ENCODE results near the gene ADAMTS15. TPM values are rescaled to one million over a fixed set of nuclear protein-coding genes. Genes with fewer than 3 reads are reported as not detected.

The ADAMTS15 gene
- total RNA-seq, 1 donor, result 4.3 TPM

- Histone ChIP-seq H2AFZ (ENCODE audit: low read length) (no peak overlapping the region), H3K9me3 (ENCODE audit: low read depth, low read length) (no peaks in the 10 kb centered on the region), H3K4me2 (ENCODE audit: insufficient read depth, low read length) (no peak overlapping the region), H3K36me3 (ENCODE audit: insufficient read depth, low read length) (no peaks in the 10 kb centered on the region), H3K27me3 (ENCODE audit: insufficient read depth, low read length) (peaks cover 37% of the 10 kb centered on the region), H3K27ac (ENCODE audit: low read depth, low read length) (no peak overlapping the region), H4K20me1 (ENCODE audit: insufficient read depth, low read length) (no peaks in the 10 kb centered on the region), H3K4me1 (ENCODE audit: insufficient read depth, low read length) (peaks cover 7% of the 10 kb centered on the region), H3K79me2 (ENCODE audit: insufficient read depth, low read length) (no peaks in the 10 kb centered on the region), H3K4me3 (ENCODE audit: insufficient read depth, low read length) (no peak overlapping the region)
- no peak for TF ChIP-seq CTCF (IDR thresholded peaks at IDR 0.05; ENCODE audit: extremely low read depth, low read depth, low read length)
- no peak for DNase-seq (ENCODE audit: insufficient read length, low spot score, missing footprints)
Observed at GRCh38 chr11:130418210-130418609, 30.2 kb upstream of the ADAMTS15 start.

- H3K27me3 ChIP-seq (ENCODE audit: insufficient read depth, low read length), result peaks cover 43% of the 10 kb centered on the region
- no peak for TF ChIP-seq CTCF (IDR thresholded peaks at IDR 0.05; ENCODE audit: extremely low read depth, low read depth, low read length)
- H3K4me3 ChIP-seq (ENCODE audit: insufficient read depth, low read length), result no peak overlapping the region
- H2AFZ ChIP-seq (ENCODE audit: low read length), result no peak overlapping the region
- H4K20me1 ChIP-seq (ENCODE audit: insufficient read depth, low read length), result no peaks in the 10 kb centered on the region
- H3K79me2 ChIP-seq (ENCODE audit: insufficient read depth, low read length), result no peaks in the 10 kb centered on the region
- H3K4me1 ChIP-seq (ENCODE audit: insufficient read depth, low read length), result peaks cover 3% of the 10 kb centered on the region
- H3K9me3 ChIP-seq (ENCODE audit: low read depth, low read length), result no peaks in the 10 kb centered on the region
- no peak for DNase-seq (ENCODE audit: insufficient read length, low spot score, missing footprints)
- no peaks in the 10 kb centered on the region for H3K36me3 ChIP-seq (ENCODE audit: insufficient read depth, low read length)
- H3K27ac ChIP-seq (ENCODE audit: low read depth, low read length), result no peak overlapping the region
- no peak overlapping the region for H3K4me2 ChIP-seq (ENCODE audit: insufficient read depth, low read length)
Observed at GRCh38 chr11:130418756-130419155, 29.7 kb upstream of the ADAMTS15 start.

GRCh38 chr11:130420478-130421198 lies 27.8 kb upstream of the ADAMTS15 start:
- Histone ChIP-seq H3K36me3 (ENCODE audit: insufficient read depth, low read length) (no peaks in the 10 kb centered on the region), H3K27me3 (ENCODE audit: insufficient read depth, low read length) (peaks cover 60% of the 10 kb centered on the region), H3K9me3 (ENCODE audit: low read depth, low read length) (no peaks in the 10 kb centered on the region), H2AFZ (ENCODE audit: low read length) (no peak overlapping the region), H3K4me3 (ENCODE audit: insufficient read depth, low read length) (no peak overlapping the region), H3K4me2 (ENCODE audit: insufficient read depth, low read length) (no peak overlapping the region), H3K79me2 (ENCODE audit: insufficient read depth, low read length) (no peaks in the 10 kb centered on the region), H3K27ac (ENCODE audit: low read depth, low read length) (no peak overlapping the region), H3K4me1 (ENCODE audit: insufficient read depth, low read length) (no peaks in the 10 kb centered on the region), H4K20me1 (ENCODE audit: insufficient read depth, low read length) (no peaks in the 10 kb centered on the region)
- no peak for DNase-seq (ENCODE audit: insufficient read length, low spot score, missing footprints)
- TF ChIP-seq CTCF (IDR thresholded peaks at IDR 0.05; ENCODE audit: extremely low read depth, low read depth, low read length), result no peak

GRCh38 chr11:130421199-130421585 lies 27.3 kb upstream of the ADAMTS15 start:
- no peaks in the 10 kb centered on the region for H3K4me1 ChIP-seq (ENCODE audit: insufficient read depth, low read length)
- no peaks in the 10 kb centered on the region for H4K20me1 ChIP-seq (ENCODE audit: insufficient read depth, low read length)
- TF ChIP-seq CTCF (IDR thresholded peaks at IDR 0.05; ENCODE audit: extremely low read depth, low read depth, low read length), result no peak
- H3K4me3 ChIP-seq (ENCODE audit: insufficient read depth, low read length), result no peak overlapping the region
- DNase-seq (ENCODE audit: insufficient read length, low spot score, missing footprints), result no peak
- no peaks in the 10 kb centered on the region for H3K79me2 ChIP-seq (ENCODE audit: insufficient read depth, low read length)
- no peaks in the 10 kb centered on the region for H3K36me3 ChIP-seq (ENCODE audit: insufficient read depth, low read length)
- H3K27ac ChIP-seq (ENCODE audit: low read depth, low read length), result no peak overlapping the region
- peaks cover 63% of the 10 kb centered on the region for H3K27me3 ChIP-seq (ENCODE audit: insufficient read depth, low read length)
- H3K4me2 ChIP-seq (ENCODE audit: insufficient read depth, low read length), result no peak overlapping the region
- H3K9me3 ChIP-seq (ENCODE audit: low read depth, low read length), result no peaks in the 10 kb centered on the region
- no peak overlapping the region for H2AFZ ChIP-seq (ENCODE audit: low read length)

Measured in osteoblast (primary cell).